Colonic mucosa (tissue), 4 donors: ENCODE results near the gene GATB. TPM values are rescaled to one million over a fixed set of nuclear protein-coding genes. Genes with fewer than 3 reads are reported as not detected.

Experiments
- DNase-seq: peaks from one replicate; pipeline ENCODE4 v3.0.0-alpha.2; 2020
- H3K27ac ChIP-seq: fragments of 200-600 bp; one replicate; pipeline ENCODE4 v1.8.0; 2021
- H3K27me3 ChIP-seq: fragments of 200-600 bp; one replicate; pipeline ENCODE4 v1.8.0; 2021
- H3K36me3 ChIP-seq: fragments of 200-600 bp; one replicate; pipeline ENCODE4 v1.8.0; 2021
- H3K4me1 ChIP-seq: fragments of 200-600 bp; one replicate; pipeline ENCODE4 v1.8.0; 2021; ENCODE audit warnings: mild to moderate bottlenecking
- H3K4me3 ChIP-seq: fragments of 200-600 bp; one replicate; pipeline ENCODE4 v1.8.0; 2021
- H3K9ac ChIP-seq, 2 donors: one replicate each; pipeline ENCODE4 v1.7.0; 2013; ENCODE audit warnings: control low read depth in 2 of 2, low read depth in 2 of 2, low read length in 2 of 2
- H3K9me3 ChIP-seq: fragments of 200-600 bp; one replicate; pipeline ENCODE4 v1.8.0; 2021
- CTCF ChIP-seq: fragments of 200-600 bp; IDR thresholded peaks from one replicate; pipeline ENCODE4 v1.8.0; 2022; ENCODE audit warnings: antibody characterized with exemption, mild to moderate bottlenecking
- intact Hi-C: fragments of 100-400 bp; cut with DNase I; formaldehyde crosslinking; loops from one replicate; pipeline ENCODE4 v1.14.1; 2022
- total RNA-seq, 2 donors: library from RNA; stranded (reverse); fragmentation: NEBNext Ultra II Directional in 1 of 2; extraction: Animal tissue kit (Norgen Biotek cat#: 25700) in 1 of 2; gene quantifications; one replicate each; pipeline ENCODE4 v1.2.1, GENCODE V29; 2021
- donor health status: healthy.
- donor health status: DM: no; HTN: no; CAD: no.
- donor health status: DM: no; HTN: no; CAD: no.

GATB gene
- total RNA-seq, 2 donors from 2014 or later: 20.9 to 22.9 TPM

- intact Hi-C loops: no loop called here
- Histone ChIP-seq H3K9me3 (no peaks in the 10 kb centered on the region), H3K4me1 (no peaks in the 10 kb centered on the region), H3K4me3 (no peak overlapping the region), H3K36me3 (no peaks in the 10 kb centered on the region), H3K27me3 (no peaks in the 10 kb centered on the region), H3K9ac (no peak overlapping the region), H3K27ac (no peak overlapping the region)
- peak; percentile 74 for DNase-seq
- no peak for TF ChIP-seq CTCF
Observed at GRCh38 chr4:151729731-151730559, 30.9 kb downstream of the GATB start.

GRCh38 chr4:151728679-151729078, 32.1 kb downstream of the GATB start:
- H3K36me3 ChIP-seq: no peaks in the 10 kb centered on the region
- H3K27me3 ChIP-seq: no peaks in the 10 kb centered on the region
- H3K4me3 ChIP-seq: no peak overlapping the region
- intact Hi-C loops: no loop called here
- no peaks in the 10 kb centered on the region for H3K4me1 ChIP-seq
- no peak overlapping the region for H3K9ac ChIP-seq
- H3K27ac ChIP-seq: no peak overlapping the region
- no peaks in the 10 kb centered on the region for H3K9me3 ChIP-seq
- no peak for DNase-seq
- no peak for TF ChIP-seq CTCF

GRCh38 chr4:151728006-151728405, 32.8 kb downstream of the GATB start:
- no peaks in the 10 kb centered on the region for H3K36me3 ChIP-seq
- intact Hi-C loops: no loop called here
- H3K4me1 ChIP-seq: no peaks in the 10 kb centered on the region
- DNase-seq: no peak
- no peaks in the 10 kb centered on the region for H3K27me3 ChIP-seq
- no peak overlapping the region for H3K27ac ChIP-seq
- no peaks in the 10 kb centered on the region for H3K9me3 ChIP-seq
- no peak for TF ChIP-seq CTCF
- no peak overlapping the region for H3K4me3 ChIP-seq
- no peak overlapping the region for H3K9ac ChIP-seq

GRCh38 chr4:151727365-151727764, 33.4 kb downstream of the GATB start:
- Histone ChIP-seq H3K9ac (no peak overlapping the region), H3K36me3 (no peaks in the 10 kb centered on the region), H3K9me3 (no peaks in the 10 kb centered on the region), H3K27me3 (no peaks in the 10 kb centered on the region), H3K27ac (no peak overlapping the region), H3K4me3 (no peak overlapping the region), H3K4me1 (no peaks in the 10 kb centered on the region)
- TF ChIP-seq CTCF: no peak
- intact Hi-C loops: no loop called here
- no peak for DNase-seq

GRCh38 chr4:151725087-151725486, 35.7 kb downstream of the GATB start:
- Histone ChIP-seq H3K4me3 (no peak overlapping the region), H3K9me3 (no peaks in the 10 kb centered on the region), H3K27me3 (no peaks in the 10 kb centered on the region), H3K27ac (no peak overlapping the region), H3K4me1 (no peaks in the 10 kb centered on the region), H3K9ac (no peak overlapping the region), H3K36me3 (no peaks in the 10 kb centered on the region)
- intact Hi-C loops: no loop called here
- no peak for DNase-seq
- TF ChIP-seq CTCF: no peak
